Kidney (tissue), 14 donors: ENCODE data around the gene PSMA6. TPM values are rescaled to one million over a fixed set of nuclear protein-coding genes. Genes with fewer than 3 reads are reported as not detected.
A peak's percentile ranks its signal among the peaks of the same experiment; 100 is the strongest.
"Not testable (repeated sequence)": the region's sequence is repeated elsewhere in the genome, so short reads cannot be mapped to it uniquely, and the experiment has no call there.

Experiments
- DNase-seq, 5 donors: peaks; one replicate each; pipeline ENCODE4 v3.0.0-alpha.2; 2013 to 2020
- FAIRE-seq: peaks from 2 replicates; lab custom pipeline; 2012; peaks lifted over from hg19 to GRCh38; lab: Jason Lieb, UNC
- H3K27ac ChIP-seq, 2 donors: one replicate each; pipeline ENCODE4 v1.7.0; 2013; ENCODE audit warnings: low read depth in 2 of 2, low read length in 2 of 2, inconsistent platforms in 1 of 2
- H3K27me3 ChIP-seq: one replicate; pipeline ENCODE4 v1.7.1; 2013; ENCODE audit warnings: low read length, inconsistent platforms; ENCODE audit not compliant: control insufficient read depth, insufficient read depth
- H3K36me3 ChIP-seq, 3 donors: one replicate each; pipeline versions ENCODE4 v1.7.0 to v1.7.1; 2013; ENCODE audit warnings: low read length in 3 of 3, control low read depth in 1 of 3, inconsistent platforms in 1 of 3; ENCODE audit not compliant: insufficient read depth in 3 of 3, control insufficient read depth in 2 of 3
- H3K4me1 ChIP-seq, 3 donors: one replicate each; pipeline versions ENCODE4 v1.7.0 to v1.7.1; 2013; ENCODE audit warnings: low read length in 3 of 3, inconsistent platforms in 1 of 3, low read depth in 1 of 3; ENCODE audit not compliant: control insufficient read depth in 2 of 3, insufficient read depth in 2 of 3
- H3K4me3 ChIP-seq, 3 donors: one replicate each; pipeline versions ENCODE4 v1.7.0 to v1.8.1; 2013; ENCODE audit warnings: low read length in 3 of 3, control low read depth in 1 of 3, inconsistent platforms in 1 of 3
- H3K9ac ChIP-seq, 3 donors: one replicate each; pipeline versions ENCODE4 v1.7.0 to v1.7.1; 2013; ENCODE audit warnings: low read length in 3 of 3, control low read depth in 1 of 3, inconsistent platforms in 1 of 3
- H3K9me3 ChIP-seq, 3 donors: one replicate each; pipeline versions ENCODE4 v1.7.0 to v1.7.1; 2013; ENCODE audit warnings: low read length in 3 of 3, control low read depth in 1 of 3, inconsistent platforms in 1 of 3; ENCODE audit not compliant: control insufficient read depth in 2 of 3, insufficient read depth in 1 of 3
- CTCF ChIP-seq: IDR thresholded peaks from 3 replicates; pipeline ENCODE4 v1.5.1; 2012; ENCODE audit warnings: mild to moderate bottlenecking, moderate library complexity, borderline replicate concordance; ENCODE audit not compliant: insufficient read depth; ENCODE audit errors: extremely low read depth
- intact Hi-C: fragments of 100-400 bp; cut with DNase I; formaldehyde crosslinking; loops from one replicate; pipeline ENCODE4 v1.11.1; 2022
- polyA plus RNA-seq: library from polyadenylated mRNA; stranded (reverse); fragments of 350-450 nt; fragmentation: Illumina TruSeq; extraction: RNeasy Lipid Tissue Mini Kit (QIAGEN cat#74804); gene quantifications from one replicate; pipeline ENCODE4 v1.2.3, GENCODE V29; 2014; ENCODE audit warnings: low read depth, low replicate concordance; ENCODE audit not compliant: insufficient read depth
- total RNA-seq: library from RNA; stranded (reverse); fragmentation: NEBNext Ultra II Directional; extraction: Animal tissue kit (Norgen Biotek cat#: 25700); gene quantifications from one replicate; pipeline ENCODE4 v1.2.1, GENCODE V29; 2021
- donor health status: control.
- donor health status: control.
- donor health status: control.
- donor health status: control.
- donor health status: control.
- donor health status: DM: yes; HTN: yes; CAD: no.
- donor health status: Normal renal cell carcinoma (clear cell type).

PSMA6 gene
- total and polyA plus RNA-seq, 2 donors from 2014 or later = 127 to 174 TPM

- DNase-seq (peak in 1 of 5 donors; percentile 34), FAIRE-seq (no peak)
- Histone ChIP-seq H3K4me3 (no peak overlapping the region), H3K4me1 (peaks cover 2 to 29% (median 27%) of the 10 kb centered on the region in 3 donors), H3K9me3 (no peaks in the 10 kb centered on the region), H3K9ac (no peak overlapping the region), H3K27ac (no peak overlapping the region), H3K36me3 (no peaks in the 10 kb centered on the region), H3K27me3 (no peaks in the 10 kb centered on the region)
- intact Hi-C loops = no loop called here
- no peak for TF ChIP-seq CTCF
Measured at GRCh38 chr14:35344107-35344807, 52.1 kb downstream of the PSMA6 start.

DNA sequence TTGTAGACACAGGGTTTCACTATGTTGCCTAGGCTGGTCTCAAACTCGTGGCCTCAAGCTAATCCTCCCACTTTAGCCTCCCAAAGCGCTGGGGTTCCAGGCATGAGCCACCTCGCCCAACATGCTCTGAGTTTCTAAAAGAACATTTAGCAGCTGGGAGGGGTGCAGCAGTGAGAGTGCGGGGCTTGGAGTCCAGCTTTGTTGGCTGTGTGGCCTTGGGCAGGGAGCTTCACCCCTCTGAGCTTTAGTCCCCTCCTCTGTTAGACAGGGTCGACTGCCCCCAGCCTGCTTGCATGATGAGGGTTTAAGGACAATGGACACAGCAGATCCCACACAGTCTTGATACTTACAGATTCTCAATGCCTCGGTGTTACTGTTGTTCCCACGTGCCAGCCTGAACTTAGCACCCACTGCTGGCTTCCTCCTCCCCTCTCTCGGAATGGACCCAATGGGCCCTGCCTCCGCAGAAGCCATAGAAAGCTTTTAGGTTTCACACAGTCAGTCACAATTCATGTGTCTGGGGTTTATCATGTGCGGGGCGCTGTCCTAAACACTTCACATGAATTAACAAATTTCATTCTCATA is 54.6 kb downstream of the PSMA6 start:
- Histone ChIP-seq H3K9me3 (no peaks in the 10 kb centered on the region), H3K27ac (no peak overlapping the region), H3K4me1 (peaks cover 2 to 13% (median 10%) of the 10 kb centered on the region in 3 donors), H3K9ac (no peak overlapping the region), H3K36me3 (no peaks in the 10 kb centered on the region), H3K27me3 (no peaks in the 10 kb centered on the region), H3K4me3 (no peak overlapping the region)
- no peak for FAIRE-seq
- intact Hi-C loops = no loop called here
- peak in 1 of 5 donors; percentile 39 for DNase-seq
- TF ChIP-seq CTCF = no peak

DNA sequence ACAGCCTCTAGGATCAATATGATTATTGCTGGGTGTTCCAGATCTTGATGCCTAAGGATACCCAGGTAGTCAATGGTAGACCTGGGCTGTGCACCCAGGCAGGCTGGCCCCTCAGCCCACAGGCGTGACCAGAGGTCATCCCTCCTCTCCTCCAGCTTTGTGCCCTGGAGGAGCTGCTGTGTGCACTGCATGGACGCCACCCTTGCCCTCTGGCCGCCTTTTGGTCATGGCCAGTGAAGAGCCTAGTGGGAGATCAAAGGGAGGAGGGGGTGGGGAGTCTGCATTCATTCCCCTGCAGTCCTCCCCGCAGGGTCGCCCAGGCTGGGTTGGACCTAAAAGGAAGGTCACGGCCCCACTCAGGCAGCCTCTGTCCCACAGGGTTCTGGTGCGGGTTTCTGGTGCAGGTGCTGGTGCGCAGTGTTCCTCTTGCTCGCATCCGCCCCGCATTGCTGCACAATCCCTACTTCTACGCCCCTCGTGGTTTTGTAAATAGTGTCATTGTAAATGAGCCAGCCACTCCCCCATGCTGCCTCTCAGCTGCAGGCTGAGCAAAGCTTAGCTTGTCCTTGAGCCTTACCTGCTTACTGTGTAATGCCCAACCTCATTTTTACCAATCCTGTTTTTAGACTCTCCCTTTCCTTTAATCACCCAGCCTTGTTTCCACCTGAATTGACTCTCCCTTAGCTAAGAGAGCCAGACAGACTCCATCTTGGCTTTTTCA is 55.3 kb downstream of the PSMA6 start:
- Histone ChIP-seq H3K27ac (no peak overlapping the region), H3K4me1 (peaks cover 2 to 10% (median 9%) of the 10 kb centered on the region in 3 donors), H3K9ac (no peak overlapping the region), H3K4me3 (no peak overlapping the region), H3K9me3 (no peaks in the 10 kb centered on the region), H3K27me3 (no peaks in the 10 kb centered on the region), H3K36me3 (no peaks in the 10 kb centered on the region)
- intact Hi-C loops = no loop called here
- peak in 4 of 5 donors; percentile 74 to 87 (median 78) for DNase-seq
- no peak for TF ChIP-seq CTCF
- no peak for FAIRE-seq

DNA sequence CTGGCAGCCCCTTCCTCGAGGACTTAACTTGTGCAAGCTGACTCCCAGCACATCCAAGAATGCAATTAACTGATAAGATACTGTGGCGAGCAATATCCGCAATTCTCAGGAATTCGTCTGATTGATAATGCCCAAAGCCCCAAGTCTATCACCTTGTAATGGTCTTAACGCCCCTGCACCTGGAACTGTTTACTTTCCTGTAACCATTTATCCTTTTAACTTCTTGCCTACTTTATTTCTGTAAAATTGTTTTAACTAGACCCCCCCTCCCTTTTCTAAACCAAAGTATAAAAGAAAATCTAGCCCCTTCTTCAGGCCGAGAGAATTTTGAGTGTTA is 55.8 kb downstream of the PSMA6 start:
- H3K9me3 ChIP-seq, H3K4me1 ChIP-seq, H3K4me3 ChIP-seq, intact Hi-C loops, H3K36me3 ChIP-seq, FAIRE-seq, H3K27me3 ChIP-seq, H3K9ac ChIP-seq, DNase-seq, H3K27ac ChIP-seq: not testable (repeated sequence)
